HL-60 (cell line): ENCODE measurements around the gene PDGFA.

Experiments used
- CTCF ChIP-seq: IDR thresholded peaks from one replicate; pipeline ENCODE4 v1.5.1; 2011; ENCODE audit warnings: low read length, control low read depth, inconsistent platforms; ENCODE audit not compliant: insufficient read depth
- GABPA ChIP-seq: IDR thresholded peaks from 2 replicates; pipeline ENCODE4 v1.6.1; 2012; ENCODE audit warnings: low read depth
- POLR2AphosphoS5 ChIP-seq: IDR thresholded peaks from 2 replicates; pipeline ENCODE4 v1.6.1; 2012; ENCODE audit warnings: low read depth
- REST ChIP-seq: IDR thresholded peaks from 2 replicates; pipeline ENCODE4 v1.6.1; 2012; ENCODE audit warnings: low read depth; ENCODE audit not compliant: insufficient replicate concordance
- SPI1 ChIP-seq: IDR thresholded peaks from 2 replicates; pipeline ENCODE4 v1.6.1; 2012; ENCODE audit warnings: low read depth, mild to moderate bottlenecking, borderline replicate concordance

GRCh38 chr7:519484-520390 lies at the start of gene PDGFA:
- TF ChIP-seq CTCF (no peak), SPI1 (no peak), REST (no peak), GABPA (no peak), POLR2AphosphoS5 (no peak)
